ENCODE data around the gene NTN1. TPM values are rescaled to one million over a fixed set of nuclear protein-coding genes. Genes with fewer than 3 reads are reported as not detected.

The NTN1 gene
- total RNA-seq, 2 experiments from 2014 or later, result not detected

GRCh38 chr17:9241371-9241712 is 220.0 kb downstream of the NTN1 start:
- CTCF ChIA-PET (ENCODE audit: unreplicated experiment), result no interaction called here
- Histone ChIP-seq H3K4me2 (ENCODE audit: low read length) (no peak overlapping the region), H2AFZ (ENCODE audit: low read length) (no peak overlapping the region), H4K20me1 (ENCODE audit: insufficient read depth, low read length) (no peaks in the 10 kb centered on the region), H3K9me2 (ENCODE audit: insufficient read depth, low read length) (no peaks in the 10 kb centered on the region), H3K36me3 (ENCODE audit: insufficient read depth, low read length) (no peaks in the 10 kb centered on the region), H3K4me1 (ENCODE audit: insufficient read depth, low read length, poor library complexity, severe bottlenecking) (no peaks in the 10 kb centered on the region), H3K27ac (ENCODE audit: low read depth, low read length, poor library complexity, severe bottlenecking) (no peak overlapping the region), H3K79me2 (ENCODE audit: insufficient read depth, low read depth, low read length) (no peaks in the 10 kb centered on the region), H3K4me3 (ENCODE audit: low read depth, low read length, poor library complexity, severe bottlenecking) (no peak overlapping the region), H3K9me3 (ENCODE audit: low read length) (no peaks in the 10 kb centered on the region)
- TF ChIP-seq, protein P1, sequence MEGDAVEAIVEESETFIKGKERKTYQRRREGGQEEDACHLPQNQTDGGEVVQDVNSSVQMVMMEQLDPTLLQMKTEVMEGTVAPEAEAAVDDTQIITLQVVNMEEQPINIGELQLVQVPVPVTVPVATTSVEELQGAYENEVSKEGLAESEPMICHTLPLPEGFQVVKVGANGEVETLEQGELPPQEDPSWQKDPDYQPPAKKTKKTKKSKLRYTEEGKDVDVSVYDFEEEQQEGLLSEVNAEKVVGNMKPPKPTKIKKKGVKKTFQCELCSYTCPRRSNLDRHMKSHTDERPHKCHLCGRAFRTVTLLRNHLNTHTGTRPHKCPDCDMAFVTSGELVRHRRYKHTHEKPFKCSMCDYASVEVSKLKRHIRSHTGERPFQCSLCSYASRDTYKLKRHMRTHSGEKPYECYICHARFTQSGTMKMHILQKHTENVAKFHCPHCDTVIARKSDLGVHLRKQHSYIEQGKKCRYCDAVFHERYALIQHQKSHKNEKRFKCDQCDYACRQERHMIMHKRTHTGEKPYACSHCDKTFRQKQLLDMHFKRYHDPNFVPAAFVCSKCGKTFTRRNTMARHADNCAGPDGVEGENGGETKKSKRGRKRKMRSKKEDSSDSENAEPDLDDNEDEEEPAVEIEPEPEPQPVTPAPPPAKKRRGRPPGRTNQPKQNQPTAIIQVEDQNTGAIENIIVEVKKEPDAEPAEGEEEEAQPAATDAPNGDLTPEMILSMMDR (conservative IDR thresholded peaks at IDR 0.05; ENCODE audit: low read length), result no peak
- no peak for TF ChIP-seq EZH2phosphoT487 (IDR thresholded peaks at IDR 0.05; ENCODE audit: borderline replicate concordance, low read depth, low read length)
- no peak for DNase-seq (ENCODE audit: low spot score)
- POLR2A ChIA-PET, result no interaction called here
- BruUV-seq (replicated peaks), result no TSS peak
- intact Hi-C loops (cut with micrococcal nuclease; ENCODE audit: unreplicated experiment), result no loop called here

DNA sequence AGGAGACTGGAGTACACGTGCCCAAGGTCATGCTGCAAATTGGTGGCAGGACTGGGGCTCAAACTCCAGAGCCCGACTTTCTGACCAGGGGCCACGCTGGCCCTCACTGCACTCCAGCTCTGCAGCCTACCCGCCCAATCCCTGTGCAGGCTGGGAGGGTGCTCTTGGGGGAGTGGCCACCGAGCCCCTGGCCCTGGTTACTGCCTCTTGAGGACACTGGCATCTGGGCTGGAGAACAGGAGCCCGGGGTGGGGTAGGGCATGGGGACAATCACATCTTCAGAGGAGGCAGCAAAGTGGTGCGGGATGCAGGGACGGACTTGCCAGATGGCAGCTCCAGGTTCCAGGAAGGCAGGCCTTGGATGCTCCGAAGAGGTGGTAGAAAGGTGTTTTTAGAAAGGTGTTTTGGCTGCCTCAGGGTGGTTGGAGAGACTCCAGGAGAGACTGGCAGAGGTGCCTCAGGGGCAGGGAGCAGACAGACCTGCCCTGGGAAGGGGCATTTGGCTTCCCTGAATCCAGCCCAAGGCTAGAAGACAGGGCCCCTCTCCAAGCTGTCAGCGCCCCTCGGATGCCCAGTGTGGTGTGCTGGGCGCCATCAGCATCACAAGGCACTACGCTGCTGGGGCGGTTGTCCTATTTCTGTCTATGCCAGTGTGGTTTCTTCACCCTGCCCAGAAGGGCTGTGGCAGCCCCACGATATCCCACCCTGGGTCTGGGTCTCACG is 220.6 kb downstream of the NTN1 start:
- no peak overlapping the region for H3K4me2 ChIP-seq (ENCODE audit: low read length)
- no peak overlapping the region for H2AFZ ChIP-seq (ENCODE audit: low read length)
- POLR2A ChIA-PET, result no interaction called here
- H3K9me2 ChIP-seq (ENCODE audit: insufficient read depth, low read length), result no peaks in the 10 kb centered on the region
- no TSS peak for BruUV-seq (replicated peaks)
- intact Hi-C loops (cut with micrococcal nuclease; ENCODE audit: unreplicated experiment), result no loop called here
- no peak for DNase-seq (ENCODE audit: low spot score)
- no peaks in the 10 kb centered on the region for H3K9me3 ChIP-seq (ENCODE audit: low read length)
- H3K27ac ChIP-seq (ENCODE audit: low read depth, low read length, poor library complexity, severe bottlenecking), result no peak overlapping the region
- H3K36me3 ChIP-seq (ENCODE audit: insufficient read depth, low read length), result no peaks in the 10 kb centered on the region
- no peak for TF ChIP-seq EZH2phosphoT487 (IDR thresholded peaks at IDR 0.05; ENCODE audit: borderline replicate concordance, low read depth, low read length)
- TF ChIP-seq, protein P1 (conservative IDR thresholded peaks at IDR 0.05; ENCODE audit: low read length), result no peak
- no peaks in the 10 kb centered on the region for H4K20me1 ChIP-seq (ENCODE audit: insufficient read depth, low read length)
- no peak overlapping the region for H3K4me3 ChIP-seq (ENCODE audit: low read depth, low read length, poor library complexity, severe bottlenecking)
- H3K4me1 ChIP-seq (ENCODE audit: insufficient read depth, low read length, poor library complexity, severe bottlenecking), result no peaks in the 10 kb centered on the region
- no peaks in the 10 kb centered on the region for H3K79me2 ChIP-seq (ENCODE audit: insufficient read depth, low read depth, low read length)
- CTCF ChIA-PET (ENCODE audit: unreplicated experiment), result no interaction called here

DNA sequence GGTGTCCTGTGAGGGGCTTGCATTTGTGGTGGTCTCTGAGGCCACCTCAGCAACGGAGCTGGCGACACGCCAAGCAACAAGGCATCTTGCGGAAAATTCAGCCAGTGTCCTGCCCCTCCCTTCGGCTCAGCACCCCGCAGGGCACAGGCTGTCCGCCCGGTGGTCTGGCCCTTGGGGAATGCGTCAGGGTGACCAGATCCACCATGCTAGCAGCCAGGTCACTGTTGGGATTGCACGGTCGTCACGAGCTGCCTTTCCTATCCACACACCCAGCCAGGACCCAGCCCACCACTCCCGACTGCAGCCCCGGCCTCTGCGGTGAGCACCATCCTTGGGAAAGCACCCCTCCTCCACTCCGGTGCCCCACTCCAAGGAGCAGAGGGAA is 221.2 kb downstream of the NTN1 start:
- ChIA-PET POLR2A (no interaction called here), CTCF (ENCODE audit: unreplicated experiment) (no interaction called here)
- DNase-seq (ENCODE audit: low spot score), result no peak
- Histone ChIP-seq H3K27ac (ENCODE audit: low read depth, low read length, poor library complexity, severe bottlenecking) (no peak overlapping the region), H4K20me1 (ENCODE audit: insufficient read depth, low read length) (no peaks in the 10 kb centered on the region), H2AFZ (ENCODE audit: low read length) (no peak overlapping the region), H3K79me2 (ENCODE audit: insufficient read depth, low read depth, low read length) (no peaks in the 10 kb centered on the region), H3K9me2 (ENCODE audit: insufficient read depth, low read length) (no peaks in the 10 kb centered on the region), H3K4me3 (ENCODE audit: low read depth, low read length, poor library complexity, severe bottlenecking) (no peak overlapping the region), H3K4me1 (ENCODE audit: insufficient read depth, low read length, poor library complexity, severe bottlenecking) (no peaks in the 10 kb centered on the region), H3K36me3 (ENCODE audit: insufficient read depth, low read length) (no peaks in the 10 kb centered on the region), H3K9me3 (ENCODE audit: low read length) (no peaks in the 10 kb centered on the region), H3K4me2 (ENCODE audit: low read length) (no peak overlapping the region)
- intact Hi-C loops (cut with micrococcal nuclease; ENCODE audit: unreplicated experiment), result no loop called here
- no peak for TF ChIP-seq EZH2phosphoT487 (IDR thresholded peaks at IDR 0.05; ENCODE audit: borderline replicate concordance, low read depth, low read length)
- TF ChIP-seq, protein P1 (conservative IDR thresholded peaks at IDR 0.05; ENCODE audit: low read length), result no peak
- no TSS peak for BruUV-seq (replicated peaks)

All from OCI-LY7 (cell line).